C4-2B (cell line): ENCODE results near the gene PDE4B.
"Not testable (repeated sequence)": the region's sequence is repeated elsewhere in the genome, so short reads cannot be mapped to it uniquely, and the experiment has no call there.

Experiments
- H3K27ac ChIP-seq: fragments of 450-650 bp; 2 replicates; pipeline ENCODE4 v1.5.1; 2017
- ZFX ChIP-seq: fragments of 450-650 bp; IDR thresholded peaks from 2 replicates; pipeline ENCODE4 v1.6.1; 2017
- TF ChIP-seq, protein P1 (sequence below): fragments of 450-650 bp; conservative IDR thresholded peaks from 2 replicates; pipeline ENCODE4 v1.5.1; 2017; ENCODE audit warnings: mild to moderate bottlenecking

Gene PDE4B

DNA sequence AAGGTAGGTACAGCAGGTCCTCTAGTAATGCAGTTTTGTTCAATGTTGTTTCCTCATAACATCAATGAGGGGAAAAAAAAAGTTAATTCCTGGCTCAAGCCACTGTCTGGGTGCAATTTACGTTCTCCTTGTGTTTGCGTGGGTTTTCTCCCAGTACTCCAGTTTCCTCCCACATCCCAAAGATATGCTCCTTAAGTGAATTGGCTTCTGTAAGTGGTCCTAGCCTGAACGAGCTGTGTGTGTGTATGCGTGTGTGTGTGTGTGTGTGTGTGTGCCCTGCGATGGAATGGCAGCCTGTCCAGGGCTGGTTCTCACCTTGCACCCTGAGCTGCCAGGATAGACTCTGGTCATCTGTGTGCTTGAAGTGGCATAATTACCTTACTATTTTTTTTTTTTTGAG is 332.0 kb downstream of the PDE4B start:
- no peak overlapping the region for H3K27ac ChIP-seq
- TF ChIP-seq ZFX, result no peak
- TF ChIP-seq, protein P1, sequence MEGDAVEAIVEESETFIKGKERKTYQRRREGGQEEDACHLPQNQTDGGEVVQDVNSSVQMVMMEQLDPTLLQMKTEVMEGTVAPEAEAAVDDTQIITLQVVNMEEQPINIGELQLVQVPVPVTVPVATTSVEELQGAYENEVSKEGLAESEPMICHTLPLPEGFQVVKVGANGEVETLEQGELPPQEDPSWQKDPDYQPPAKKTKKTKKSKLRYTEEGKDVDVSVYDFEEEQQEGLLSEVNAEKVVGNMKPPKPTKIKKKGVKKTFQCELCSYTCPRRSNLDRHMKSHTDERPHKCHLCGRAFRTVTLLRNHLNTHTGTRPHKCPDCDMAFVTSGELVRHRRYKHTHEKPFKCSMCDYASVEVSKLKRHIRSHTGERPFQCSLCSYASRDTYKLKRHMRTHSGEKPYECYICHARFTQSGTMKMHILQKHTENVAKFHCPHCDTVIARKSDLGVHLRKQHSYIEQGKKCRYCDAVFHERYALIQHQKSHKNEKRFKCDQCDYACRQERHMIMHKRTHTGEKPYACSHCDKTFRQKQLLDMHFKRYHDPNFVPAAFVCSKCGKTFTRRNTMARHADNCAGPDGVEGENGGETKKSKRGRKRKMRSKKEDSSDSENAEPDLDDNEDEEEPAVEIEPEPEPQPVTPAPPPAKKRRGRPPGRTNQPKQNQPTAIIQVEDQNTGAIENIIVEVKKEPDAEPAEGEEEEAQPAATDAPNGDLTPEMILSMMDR, result no peak

DNA sequence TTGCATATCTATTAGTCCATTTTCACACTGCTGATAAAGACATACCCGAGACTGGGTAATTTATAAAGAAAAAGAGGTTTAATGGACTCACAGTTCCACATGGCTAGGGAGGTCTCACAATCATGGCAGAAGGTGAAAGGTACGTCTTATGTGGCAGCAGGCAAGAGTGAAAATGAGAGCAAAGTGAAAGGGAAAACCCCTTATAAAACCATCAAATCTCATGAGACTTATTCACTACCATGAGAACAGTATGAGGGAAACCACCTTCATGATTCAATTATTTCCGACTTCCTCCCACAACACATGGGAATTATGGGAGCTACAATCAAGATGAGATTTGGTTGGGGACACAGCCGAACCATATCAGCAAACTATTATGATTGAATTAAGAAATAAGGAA is 335.9 kb downstream of the PDE4B start:
- H3K27ac ChIP-seq, result not testable (repeated sequence)

DNA sequence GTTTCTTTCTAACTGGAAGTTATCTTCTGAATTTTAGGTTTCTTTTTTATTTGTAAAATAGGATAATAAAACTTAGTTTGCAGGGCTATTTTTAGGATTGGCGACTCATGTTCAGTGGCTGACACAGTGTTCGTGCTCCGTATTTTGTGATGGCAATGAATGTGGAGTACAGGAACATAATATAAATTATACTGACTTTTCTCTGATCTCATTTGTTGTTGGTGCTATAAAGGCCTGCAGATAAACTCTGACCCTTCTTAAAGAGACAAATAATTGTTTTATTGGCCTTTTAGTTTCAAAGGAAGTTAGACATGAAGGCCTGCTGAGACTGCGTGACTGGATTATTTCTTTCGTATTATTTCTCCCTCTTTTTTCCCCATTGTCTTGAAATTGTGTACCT is 339.6 kb downstream of the PDE4B start:
- no peak for TF ChIP-seq ZFX
- TF ChIP-seq, protein P1, result no peak

DNA sequence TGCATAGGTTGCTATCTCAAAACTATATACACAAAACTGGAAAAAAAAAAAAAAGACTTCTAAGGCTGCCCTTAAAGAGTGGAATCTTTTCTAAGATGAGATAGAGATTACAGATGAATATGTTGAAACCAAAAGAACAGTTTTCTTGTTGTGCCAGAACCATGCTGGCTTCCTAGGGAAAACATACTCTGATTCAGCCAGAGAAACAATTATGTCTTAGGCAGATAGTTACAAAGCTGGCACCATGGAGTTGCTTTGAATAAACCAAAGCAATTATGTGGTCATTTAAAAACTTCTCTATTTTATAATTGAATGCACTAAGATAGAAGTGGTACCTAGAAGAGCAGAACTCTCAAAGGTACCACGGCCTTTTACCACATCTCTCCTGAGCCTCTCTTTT is 341.3 kb downstream of the PDE4B start:
- H3K27ac ChIP-seq, result no peak overlapping the region

More for the DNA sequence above, 339.6 kb downstream of the PDE4B start:
- no peak overlapping the region for H3K27ac ChIP-seq

DNA sequence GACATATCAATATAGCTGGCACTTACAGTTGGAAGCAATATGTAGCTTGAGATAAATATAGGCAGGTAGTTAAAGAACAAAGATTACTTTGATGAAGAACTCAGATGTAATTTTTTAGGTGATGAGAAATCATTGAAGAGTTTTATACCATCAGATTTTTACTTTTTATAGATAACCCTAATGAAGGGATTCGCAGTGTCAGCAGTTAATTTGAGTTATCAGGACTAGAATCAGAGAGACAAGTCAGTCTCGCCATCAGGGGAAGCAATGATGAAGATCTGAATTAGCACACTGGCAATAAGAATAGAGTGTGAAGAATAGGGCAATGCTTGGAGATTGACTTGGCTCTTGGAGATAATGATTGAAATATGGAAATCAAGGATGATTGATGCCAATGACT is 342.5 kb downstream of the PDE4B start:
- no peak overlapping the region for H3K27ac ChIP-seq
- TF ChIP-seq, protein P1, result no peak
- TF ChIP-seq ZFX, result no peak

More for the DNA sequence above, 341.3 kb downstream of the PDE4B start:
- TF ChIP-seq ZFX, result no peak
- TF ChIP-seq, protein P1, result no peak

DNA sequence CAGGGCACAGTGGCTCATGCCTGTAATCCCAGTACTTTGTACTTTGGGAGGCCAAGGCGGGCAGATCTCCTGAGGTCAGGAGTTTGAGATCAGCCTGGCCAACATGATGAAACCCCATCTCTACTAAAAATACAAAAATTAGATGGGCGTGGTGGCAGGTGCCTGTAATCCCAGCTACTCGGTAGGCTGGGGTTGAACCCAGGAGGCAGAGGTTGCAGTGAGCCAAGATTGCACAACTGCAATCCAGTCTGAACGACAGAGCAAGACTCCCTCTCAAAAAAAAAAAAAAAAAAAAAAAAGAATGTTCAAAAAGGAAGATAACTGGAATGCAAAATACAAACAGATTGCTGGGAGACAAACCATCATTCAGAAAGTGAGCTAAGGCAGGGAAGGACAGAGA is 343.7 kb downstream of the PDE4B start:
- H3K27ac ChIP-seq, result not testable (repeated sequence)

DNA sequence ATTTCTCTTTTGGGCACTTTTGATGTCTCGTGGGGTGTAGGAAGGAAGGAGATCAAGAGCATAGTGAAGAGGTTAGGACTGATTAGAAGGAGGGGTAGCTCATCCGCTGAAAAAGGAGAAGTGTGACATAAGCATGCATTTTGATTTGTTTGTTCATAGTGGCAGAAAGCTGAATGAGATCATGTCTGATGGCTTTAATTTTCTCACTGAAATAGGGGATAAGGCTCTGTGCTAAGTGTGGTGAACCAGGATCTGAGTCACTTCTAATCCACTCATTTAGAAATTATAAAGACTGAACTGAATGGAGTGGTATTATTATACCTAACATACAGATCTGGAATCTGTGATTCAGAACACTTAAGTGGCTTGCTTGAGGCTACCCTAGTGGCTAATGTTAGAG is 344.5 kb downstream of the PDE4B start:
- H3K27ac ChIP-seq, result no peak overlapping the region
- TF ChIP-seq, protein P1, result no peak
- TF ChIP-seq ZFX, result no peak

DNA sequence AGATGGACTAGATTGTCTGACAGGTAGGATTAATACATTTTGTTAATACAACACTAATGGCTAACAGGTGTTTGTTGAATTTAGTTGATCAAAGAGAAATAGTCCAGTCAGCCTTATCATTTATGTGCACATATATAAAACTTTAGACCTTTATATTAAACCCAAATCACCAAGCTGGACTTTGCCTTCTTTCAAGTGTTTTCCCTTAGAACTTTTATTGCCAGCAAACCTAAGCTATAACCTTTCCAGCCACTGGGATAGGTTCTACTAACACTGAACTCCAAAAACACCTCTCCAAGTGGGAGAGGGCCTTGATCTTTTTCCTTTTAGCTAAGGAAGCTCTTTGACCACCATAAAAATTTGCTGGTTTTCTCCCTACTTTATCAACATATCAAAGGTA is 345.9 kb downstream of the PDE4B start:
- H3K27ac ChIP-seq, result no peak overlapping the region

More for the DNA sequence above, 345.9 kb downstream of the PDE4B start:
- TF ChIP-seq, protein P1, result no peak
- no peak for TF ChIP-seq ZFX
